ENCODE data around the gene EPN1. TPM values are rescaled to one million over a fixed set of nuclear protein-coding genes. Genes with fewer than 3 reads are reported as not detected.

Gene EPN1
- total and polyA plus RNA-seq, 2 of the 13 experiments (the other 11 are each of a cell fraction or from before 2014, with no cell fraction given), result 28.9 to 31.7 TPM

- TF ChIP-seq, protein P1, sequence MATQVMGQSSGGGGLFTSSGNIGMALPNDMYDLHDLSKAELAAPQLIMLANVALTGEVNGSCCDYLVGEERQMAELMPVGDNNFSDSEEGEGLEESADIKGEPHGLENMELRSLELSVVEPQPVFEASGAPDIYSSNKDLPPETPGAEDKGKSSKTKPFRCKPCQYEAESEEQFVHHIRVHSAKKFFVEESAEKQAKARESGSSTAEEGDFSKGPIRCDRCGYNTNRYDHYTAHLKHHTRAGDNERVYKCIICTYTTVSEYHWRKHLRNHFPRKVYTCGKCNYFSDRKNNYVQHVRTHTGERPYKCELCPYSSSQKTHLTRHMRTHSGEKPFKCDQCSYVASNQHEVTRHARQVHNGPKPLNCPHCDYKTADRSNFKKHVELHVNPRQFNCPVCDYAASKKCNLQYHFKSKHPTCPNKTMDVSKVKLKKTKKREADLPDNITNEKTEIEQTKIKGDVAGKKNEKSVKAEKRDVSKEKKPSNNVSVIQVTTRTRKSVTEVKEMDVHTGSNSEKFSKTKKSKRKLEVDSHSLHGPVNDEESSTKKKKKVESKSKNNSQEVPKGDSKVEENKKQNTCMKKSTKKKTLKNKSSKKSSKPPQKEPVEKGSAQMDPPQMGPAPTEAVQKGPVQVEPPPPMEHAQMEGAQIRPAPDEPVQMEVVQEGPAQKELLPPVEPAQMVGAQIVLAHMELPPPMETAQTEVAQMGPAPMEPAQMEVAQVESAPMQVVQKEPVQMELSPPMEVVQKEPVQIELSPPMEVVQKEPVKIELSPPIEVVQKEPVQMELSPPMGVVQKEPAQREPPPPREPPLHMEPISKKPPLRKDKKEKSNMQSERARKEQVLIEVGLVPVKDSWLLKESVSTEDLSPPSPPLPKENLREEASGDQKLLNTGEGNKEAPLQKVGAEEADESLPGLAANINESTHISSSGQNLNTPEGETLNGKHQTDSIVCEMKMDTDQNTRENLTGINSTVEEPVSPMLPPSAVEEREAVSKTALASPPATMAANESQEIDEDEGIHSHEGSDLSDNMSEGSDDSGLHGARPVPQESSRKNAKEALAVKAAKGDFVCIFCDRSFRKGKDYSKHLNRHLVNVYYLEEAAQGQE (IDR thresholded peaks at IDR 0.05; ENCODE audit: borderline replicate concordance in 1 of 2, low read depth in 1 of 2, low read length in 2 of 2), result no peak
- TF ChIP-seq ZNF775 (CRISPR knock-in tag; IDR thresholded peaks at IDR 0.05; ENCODE audit: borderline replicate concordance) (no peak), ZNF136 (CRISPR knock-in tag; IDR thresholded peaks at IDR 0.05; ENCODE audit: low read depth) (no peak), TOE1 (CRISPR knock-in tag; IDR thresholded peaks at IDR 0.05) (no peak), BCL6 (CRISPR knock-in tag; IDR thresholded peaks at IDR 0.05) (no peak), ZSCAN25 (CRISPR knock-in tag; IDR thresholded peaks at IDR 0.05) (no peak), ZNF800 (CRISPR knock-in tag; IDR thresholded peaks at IDR 0.05) (no peak; the same call in 1 of the 2 replicates), FOXO4 (CRISPR knock-in tag; conservative IDR thresholded peaks at IDR 0.05) (no peak), HNRNPK (IDR thresholded peaks at IDR 0.05; ENCODE audit: low read depth, low read length, poor library complexity, severe bottlenecking) (peak; percentile 27)
- TF ChIP-seq, protein P2, sequence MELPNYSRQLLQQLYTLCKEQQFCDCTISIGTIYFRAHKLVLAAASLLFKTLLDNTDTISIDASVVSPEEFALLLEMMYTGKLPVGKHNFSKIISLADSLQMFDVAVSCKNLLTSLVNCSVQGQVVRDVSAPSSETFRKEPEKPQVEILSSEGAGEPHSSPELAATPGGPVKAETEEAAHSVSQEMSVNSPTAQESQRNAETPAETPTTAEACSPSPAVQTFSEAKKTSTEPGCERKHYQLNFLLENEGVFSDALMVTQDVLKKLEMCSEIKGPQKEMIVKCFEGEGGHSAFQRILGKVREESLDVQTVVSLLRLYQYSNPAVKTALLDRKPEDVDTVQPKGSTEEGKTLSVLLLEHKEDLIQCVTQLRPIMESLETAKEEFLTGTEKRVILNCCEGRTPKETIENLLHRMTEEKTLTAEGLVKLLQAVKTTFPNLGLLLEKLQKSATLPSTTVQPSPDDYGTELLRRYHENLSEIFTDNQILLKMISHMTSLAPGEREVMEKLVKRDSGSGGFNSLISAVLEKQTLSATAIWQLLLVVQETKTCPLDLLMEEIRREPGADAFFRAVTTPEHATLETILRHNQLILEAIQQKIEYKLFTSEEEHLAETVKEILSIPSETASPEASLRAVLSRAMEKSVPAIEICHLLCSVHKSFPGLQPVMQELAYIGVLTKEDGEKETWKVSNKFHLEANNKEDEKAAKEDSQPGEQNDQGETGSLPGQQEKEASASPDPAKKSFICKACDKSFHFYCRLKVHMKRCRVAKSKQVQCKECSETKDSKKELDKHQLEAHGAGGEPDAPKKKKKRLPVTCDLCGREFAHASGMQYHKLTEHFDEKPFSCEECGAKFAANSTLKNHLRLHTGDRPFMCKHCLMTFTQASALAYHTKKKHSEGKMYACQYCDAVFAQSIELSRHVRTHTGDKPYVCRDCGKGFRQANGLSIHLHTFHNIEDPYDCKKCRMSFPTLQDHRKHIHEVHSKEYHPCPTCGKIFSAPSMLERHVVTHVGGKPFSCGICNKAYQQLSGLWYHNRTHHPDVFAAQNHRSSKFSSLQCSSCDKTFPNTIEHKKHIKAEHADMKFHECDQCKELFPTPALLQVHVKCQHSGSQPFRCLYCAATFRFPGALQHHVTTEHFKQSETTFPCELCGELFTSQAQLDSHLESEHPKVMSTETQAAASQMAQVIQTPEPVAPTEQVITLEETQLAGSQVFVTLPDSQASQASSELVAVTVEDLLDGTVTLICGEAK (IDR thresholded peaks at IDR 0.05), result no peak
- TF ChIP-seq, protein P2 (CRISPR knock-in tag; IDR thresholded peaks at IDR 0.05), result peak; percentile 61; the same call in 1 of the 2 replicates
Measured at GRCh38 chr19:55642153-55643002, 32.6 kb upstream of the EPN1 start (continued).
